CD4-positive, alpha-beta memory T cell (primary cell): ENCODE measurements around the gene B4GALNT3. TPM values are rescaled to one million over a fixed set of nuclear protein-coding genes. Genes with fewer than 3 reads are reported as not detected.

Experiments used
- CTCF ChIA-PET: fragments of 350-600 bp; sonication (Branson Sonifier 250); formaldehyde crosslinking; loops from one replicate; lab custom pipeline; 2021; ENCODE audit warnings: inconsistent platforms; ENCODE audit not compliant: partially characterized antibody; lab: Charles Lee
- POLR2A ChIA-PET: fragments of 350-600 bp; sonication (Branson Sonifier 250); formaldehyde crosslinking; loops from one replicate; lab custom pipeline; 2021; ENCODE audit not compliant: partially characterized antibody; lab: Charles Lee
- DNase-seq, 5 donors: peaks; one replicate each; pipeline versions ENCODE4 v3.0.0 to v3.0.0-alpha.2; 2020 to 2022; ENCODE audit warnings: mixed read lengths in 1 of 5
- H3K27ac ChIP-seq: one replicate; pipeline ENCODE4 v1.7.0; 2013; ENCODE audit warnings: low read depth, low read length
- H3K27me3 ChIP-seq: 2 replicates; pipeline ENCODE4 v1.7.0; 2013; ENCODE audit warnings: mild to moderate bottlenecking, low read length, moderate library complexity; ENCODE audit not compliant: insufficient read depth
- H3K36me3 ChIP-seq: 2 replicates; pipeline ENCODE4 v1.7.0; 2013; ENCODE audit warnings: mild to moderate bottlenecking, low read length, moderate library complexity; ENCODE audit not compliant: insufficient read depth
- H3K4me1 ChIP-seq: 2 replicates; pipeline ENCODE4 v1.7.0; 2013; ENCODE audit warnings: mild to moderate bottlenecking, low read length, moderate library complexity; ENCODE audit not compliant: insufficient read depth
- H3K4me3 ChIP-seq, 2 donors: one replicate each; pipeline ENCODE4 v1.7.0; 2013; ENCODE audit warnings: low read length in 2 of 2, mild to moderate bottlenecking in 1 of 2
- H3K9me3 ChIP-seq, 2 donors: one replicate each; pipeline ENCODE4 v1.7.0; 2013; ENCODE audit warnings: low read length in 2 of 2, control low read depth in 1 of 2; ENCODE audit not compliant: control insufficient read depth in 1 of 2
- H3K27ac Mint-ChIP-seq, 7 donors: one replicate each; pipeline ENCODE4 v1.8.0; 2020 to 2021; ENCODE audit warnings: mixed read lengths in 7 of 7, mild to moderate bottlenecking in 6 of 7, inconsistent platforms in 3 of 7, moderate library complexity in 3 of 7
- H3K27me3 Mint-ChIP-seq, 2 donors: one replicate each; pipeline ENCODE4 v1.8.0; 2020 to 2021; ENCODE audit warnings: mixed read lengths in 2 of 2
- H3K36me3 Mint-ChIP-seq, 2 donors: one replicate each; pipeline ENCODE4 v1.8.0; 2020 to 2021; ENCODE audit warnings: mixed read lengths in 2 of 2, inconsistent platforms in 1 of 2, mild to moderate bottlenecking in 1 of 2
- H3K4me1 Mint-ChIP-seq, 4 donors: one replicate each; pipeline ENCODE4 v1.8.0; 2020 to 2021; ENCODE audit warnings: mixed read lengths in 4 of 4, mild to moderate bottlenecking in 1 of 4
- H3K4me3 Mint-ChIP-seq, 8 donors: one replicate each; pipeline ENCODE4 v1.8.0; 2020 to 2021; ENCODE audit warnings: mixed read lengths in 8 of 8, mild to moderate bottlenecking in 7 of 8, moderate library complexity in 6 of 8, inconsistent platforms in 3 of 8
- H3K9me3 Mint-ChIP-seq, 8 donors: one replicate each; pipeline ENCODE4 v1.8.0; 2020 to 2021; ENCODE audit warnings: mixed read lengths in 8 of 8, mild to moderate bottlenecking in 5 of 8, inconsistent platforms in 3 of 8, moderate library complexity in 1 of 8
- intact Hi-C: fragments of 100-400 bp; cut with micrococcal nuclease; formaldehyde crosslinking; loops from one replicate; pipeline ENCODE4 v1.15.1; 2023
- polyA plus RNA-seq, 2 donors: library from polyadenylated mRNA; unstranded; fragments of 300-500 nt; fragmentation: Illumina TruSeq; gene quantifications; one replicate each; pipeline ENCODE4 v1.2.3, GENCODE V29; 2021
- total RNA-seq, 2 experiments: library from RNA; stranded (reverse); gene quantifications; one replicate each; pipeline ENCODE4 v1.2.3, GENCODE V29; 2021

Gene B4GALNT3
- total and polyA plus RNA-seq, 4 experiments from 2014 or later = 0.18 to 4.8 (median 2.4) TPM

DNA sequence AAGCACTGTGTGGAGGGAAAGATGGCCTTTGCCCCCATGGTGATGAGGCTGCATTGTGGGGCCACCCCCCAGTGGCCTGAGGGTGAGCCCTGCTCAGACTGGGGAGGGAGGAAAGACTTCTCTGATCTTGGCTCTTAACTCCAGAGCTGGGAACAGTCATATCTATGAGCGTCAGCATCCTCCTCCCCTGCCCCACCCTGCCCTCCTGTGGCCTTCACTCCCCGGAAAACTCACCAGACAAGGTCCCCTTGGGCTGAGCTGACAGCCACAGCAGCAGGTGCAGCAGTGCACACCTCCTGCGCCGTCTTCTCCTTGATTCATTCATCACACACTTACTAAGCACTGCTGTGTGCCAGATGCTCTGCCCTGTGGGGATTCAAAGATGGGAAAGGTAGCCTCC lies 98.8 kb downstream of the B4GALNT3 start:
- ChIA-PET CTCF (interaction anchor here (1.2 kb wide), 1 partner anchor 105 kb away, joined by 3 read pairs; no protein-coding TSS in a partner anchor), POLR2A (no interaction called here)
- H3K9me3 ChIP-seq = no peaks in the 10 kb centered on the region
- peaks cover 37% of the 10 kb centered on the region for H3K4me1 ChIP-seq
- Mint-ChIP-seq H3K27me3 (no peaks in the 10 kb centered on the region), H3K27ac (peak overlapping the region in 3 of 7 donors; percentile 4 to 74 (median 51)), H3K4me1 (peaks cover 26 to 51% (median 39%) of the 10 kb centered on the region in 4 donors), H3K4me3 (no peak overlapping the region), H3K36me3 (peaks cover 0 to 31% of the 10 kb centered on the region in 2 donors), H3K9me3 (no peaks in the 10 kb centered on the region)
- no peak overlapping the region for H3K27ac ChIP-seq
- H3K36me3 ChIP-seq = no peaks in the 10 kb centered on the region
- intact Hi-C loops = no loop called here
- no peak overlapping the region for H3K4me3 ChIP-seq
- no peak for DNase-seq
- H3K27me3 ChIP-seq = no peaks in the 10 kb centered on the region

DNA sequence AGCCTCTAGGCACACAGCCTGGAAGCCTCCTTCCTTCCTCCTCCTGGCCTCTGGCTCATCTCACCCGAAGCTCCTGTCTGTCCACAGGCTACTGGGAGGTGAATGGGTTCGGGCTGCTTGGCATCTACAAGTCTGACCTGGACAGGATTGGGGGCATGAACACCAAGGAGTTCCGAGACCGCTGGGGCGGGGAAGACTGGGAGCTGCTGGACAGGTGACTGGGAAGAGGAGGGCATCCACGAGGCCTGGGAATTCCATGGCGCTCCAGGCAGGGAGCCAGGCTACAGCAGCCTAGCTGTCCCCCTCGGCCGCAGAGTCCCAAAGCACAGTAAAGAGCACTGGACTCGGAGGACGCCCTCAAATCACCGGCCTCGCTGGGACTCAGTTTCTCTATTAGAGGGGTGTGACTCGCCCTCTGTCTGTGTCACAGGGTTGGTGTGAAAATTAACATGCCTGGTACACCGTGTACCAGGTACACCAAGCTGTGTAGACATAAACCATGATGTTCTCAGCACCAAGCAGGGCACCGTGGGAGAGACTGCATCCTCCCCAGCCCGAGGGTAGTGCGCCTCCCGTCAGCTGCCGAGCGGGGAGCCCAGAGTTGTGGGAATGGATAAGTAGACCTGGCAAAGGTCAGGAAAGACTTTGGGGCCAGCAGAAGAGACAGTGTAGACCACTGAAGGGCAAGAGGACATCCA lies 99.6 kb downstream of the B4GALNT3 start:
- intact Hi-C loops = no loop called here
- Histone ChIP-seq H3K4me1 (peaks cover 37% of the 10 kb centered on the region), H3K4me3 (no peak overlapping the region), H3K9me3 (no peaks in the 10 kb centered on the region), H3K36me3 (no peaks in the 10 kb centered on the region), H3K27me3 (no peaks in the 10 kb centered on the region), H3K27ac (no peak overlapping the region)
- DNase-seq = no peak
- peak overlapping the region in 1 of 8 donors; percentile 17 for H3K4me3 Mint-ChIP-seq
- H3K36me3 Mint-ChIP-seq = peaks cover 0 to 34% of the 10 kb centered on the region in 2 donors
- H3K9me3 Mint-ChIP-seq = peaks cover 0 to under 1% (median 0%) of the 10 kb centered on the region in 8 donors
- ChIA-PET CTCF (interaction anchor here (1.2 kb wide), 1 partner anchor 106 kb away, joined by 3 read pairs; no protein-coding TSS in a partner anchor), POLR2A (interaction anchor here (0.6 kb wide), 1 partner anchor 126 kb away, joined by 3 read pairs; no protein-coding TSS in a partner anchor)
- peak overlapping the region in 5 of 7 donors; percentile 29 to 86 (median 52) for H3K27ac Mint-ChIP-seq
- H3K27me3 Mint-ChIP-seq = no peaks in the 10 kb centered on the region
- H3K4me1 Mint-ChIP-seq = peaks cover 31 to 52% (median 41%) of the 10 kb centered on the region in 4 donors

DNA sequence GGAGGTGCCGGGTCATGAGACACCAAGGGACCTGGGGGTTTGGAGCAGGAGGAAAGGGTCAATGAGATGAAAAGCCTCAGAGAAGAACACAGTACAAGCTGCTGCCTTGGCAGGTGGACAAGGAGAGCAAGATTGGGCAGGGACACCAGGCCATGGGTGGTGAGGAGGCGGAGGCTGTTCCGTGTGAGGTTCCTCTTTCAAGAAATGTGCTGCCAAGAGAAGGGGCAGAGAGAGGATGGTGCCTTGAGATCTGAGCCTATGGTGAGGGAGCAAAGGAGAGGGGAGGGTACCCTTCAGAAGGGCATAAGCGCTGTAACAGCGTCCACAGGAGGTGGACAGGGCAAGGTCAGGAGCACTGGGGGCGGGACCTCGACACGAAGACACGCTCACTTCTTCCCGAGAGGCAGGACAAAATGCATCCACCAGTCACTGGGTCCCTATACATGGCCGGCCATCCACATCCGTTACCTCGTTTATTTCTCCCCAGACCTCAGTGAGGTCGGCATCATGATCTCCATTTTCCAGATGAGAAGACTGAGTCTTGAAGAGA lies 100.2 kb downstream of the B4GALNT3 start:
- H3K36me3 Mint-ChIP-seq = peaks cover 0 to 36% of the 10 kb centered on the region in 2 donors
- no peaks in the 10 kb centered on the region for H3K36me3 ChIP-seq
- intact Hi-C loops = loop anchor here (10.0 kb wide), 1 partner anchor 535 kb away; no protein-coding TSS in a partner anchor
- peak overlapping the region in 6 of 7 donors; percentile 13 to 86 (median 64) for H3K27ac Mint-ChIP-seq
- ChIA-PET POLR2A (no interaction called here), CTCF (interaction anchor here (1.2 kb wide), 1 partner anchor 10 kb away, joined by 5 read pairs; no protein-coding TSS in a partner anchor)
- H3K9me3 Mint-ChIP-seq = peaks cover 0 to 2% (median 0%) of the 10 kb centered on the region in 8 donors
- H3K27me3 ChIP-seq = no peaks in the 10 kb centered on the region
- peaks cover 39% of the 10 kb centered on the region for H3K4me1 ChIP-seq
- no peaks in the 10 kb centered on the region for H3K27me3 Mint-ChIP-seq
- no peak overlapping the region for H3K4me3 ChIP-seq
- no peak overlapping the region for H3K27ac ChIP-seq
- H3K4me3 Mint-ChIP-seq = peak overlapping the region in 1 of 8 donors; percentile 17
- H3K9me3 ChIP-seq = no peaks in the 10 kb centered on the region
- H3K4me1 Mint-ChIP-seq = peaks cover 34 to 58% (median 47%) of the 10 kb centered on the region in 4 donors
- no peak for DNase-seq

DNA sequence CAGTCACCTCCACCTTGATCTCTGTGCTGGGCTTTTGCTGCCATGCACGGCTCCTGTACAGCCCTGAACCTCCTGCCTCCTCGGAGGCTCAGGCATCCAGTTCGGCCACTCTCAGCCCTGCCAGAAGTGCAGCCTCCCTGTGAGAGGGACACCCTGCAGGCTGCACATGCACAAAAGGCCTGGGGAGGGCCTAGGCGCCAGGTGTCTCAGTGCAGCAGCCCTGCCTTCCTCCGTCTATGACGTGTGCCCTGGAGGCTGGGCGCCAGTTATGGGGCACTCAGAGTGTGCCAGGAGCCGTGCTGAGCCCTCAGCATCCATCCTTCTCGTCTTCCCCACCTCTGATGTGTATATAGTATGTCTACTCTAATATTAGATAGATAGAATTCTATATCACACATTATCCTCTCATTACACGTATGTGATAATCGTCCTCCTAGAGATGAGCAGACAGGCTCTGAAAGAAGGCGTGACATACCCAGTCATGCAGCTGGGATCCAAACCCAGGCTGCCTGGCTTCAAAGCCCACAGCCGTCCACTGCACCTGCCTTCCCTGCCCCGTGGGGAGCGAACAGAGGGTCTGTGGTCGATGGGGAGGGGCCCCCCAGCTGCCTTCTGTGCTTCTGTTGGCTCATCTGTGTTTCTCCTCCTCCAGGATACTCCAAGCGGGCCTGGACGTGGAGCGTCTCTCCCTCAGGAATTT lies 101.1 kb downstream of the B4GALNT3 start:
- peaks cover 0 to 2% (median 0%) of the 10 kb centered on the region in 8 donors for H3K9me3 Mint-ChIP-seq
- H3K36me3 ChIP-seq = no peaks in the 10 kb centered on the region
- CTCF ChIA-PET = interaction anchor here (1.2 to 1.6 kb wide), 2 partner anchors 9 to 13 kb away, joined by 5 to 6 read pairs; no protein-coding TSS in a partner anchor
- H3K4me1 Mint-ChIP-seq = peaks cover 40 to 62% (median 52%) of the 10 kb centered on the region in 4 donors
- H3K4me3 ChIP-seq = no peak overlapping the region
- H3K27me3 Mint-ChIP-seq = no peaks in the 10 kb centered on the region
- peaks cover 0 to 36% of the 10 kb centered on the region in 2 donors for H3K36me3 Mint-ChIP-seq
- POLR2A ChIA-PET = no interaction called here
- H3K27ac Mint-ChIP-seq = peak overlapping the region in 1 of 7 donors; percentile 53
- H3K4me3 Mint-ChIP-seq = peak overlapping the region in 1 of 8 donors; percentile 38
- H3K27ac ChIP-seq = no peak overlapping the region
- H3K9me3 ChIP-seq = no peaks in the 10 kb centered on the region
- no peak for DNase-seq
- no peaks in the 10 kb centered on the region for H3K27me3 ChIP-seq
- peaks cover 43% of the 10 kb centered on the region for H3K4me1 ChIP-seq
- intact Hi-C loops = loop anchor here (10.0 kb wide), 1 partner anchor 534 kb away; no protein-coding TSS in a partner anchor

GRCh38 chr12:561391-561705 lies 101.6 kb downstream of the B4GALNT3 start:
- no peak for DNase-seq
- H3K4me3 Mint-ChIP-seq = peak overlapping the region in 2 of 8 donors; percentile 36 to 38
- Histone ChIP-seq H3K4me1 (peaks cover 48% of the 10 kb centered on the region), H3K36me3 (no peaks in the 10 kb centered on the region), H3K9me3 (no peaks in the 10 kb centered on the region), H3K27me3 (no peaks in the 10 kb centered on the region), H3K4me3 (no peak overlapping the region), H3K27ac (no peak overlapping the region)
- H3K9me3 Mint-ChIP-seq = peaks cover 0 to 2% (median 0%) of the 10 kb centered on the region in 8 donors
- intact Hi-C loops = loop anchor here (10.0 kb wide), 1 partner anchor 533 kb away; no protein-coding TSS in a partner anchor
- H3K36me3 Mint-ChIP-seq = peaks cover 0 to 39% of the 10 kb centered on the region in 2 donors
- H3K4me1 Mint-ChIP-seq = peaks cover 43 to 68% (median 57%) of the 10 kb centered on the region in 4 donors
- ChIA-PET CTCF (interaction anchor here (1.6 kb wide), 1 partner anchor 13 kb away, joined by 6 read pairs; no protein-coding TSS in a partner anchor), POLR2A (no interaction called here)
- no peaks in the 10 kb centered on the region for H3K27me3 Mint-ChIP-seq
- H3K27ac Mint-ChIP-seq = peak overlapping the region in 4 of 7 donors; percentile 28 to 57 (median 42)

GRCh38 chr12:561908-562593 lies 102.3 kb downstream of the B4GALNT3 start:
- Mint-ChIP-seq H3K4me3 (peak overlapping the region; percentile 60 to 93 (median 84)), H3K27me3 (no peaks in the 10 kb centered on the region), H3K9me3 (peaks cover 0 to 2% (median 0%) of the 10 kb centered on the region in 8 donors), H3K4me1 (peaks cover 49 to 75% (median 61%) of the 10 kb centered on the region in 4 donors), H3K36me3 (peaks cover 0 to 32% of the 10 kb centered on the region in 2 donors), H3K27ac (peak overlapping the region; percentile 28 to 97 (median 93))
- H3K27me3 ChIP-seq = no peaks in the 10 kb centered on the region
- ChIA-PET CTCF (interaction anchor here (1.6 kb wide), 1 partner anchor 14 kb away, joined by 6 read pairs; no protein-coding TSS in a partner anchor), POLR2A (no interaction called here)
- no peak overlapping the region for H3K4me3 ChIP-seq
- DNase-seq = no peak
- no peaks in the 10 kb centered on the region for H3K9me3 ChIP-seq
- peaks cover 55% of the 10 kb centered on the region for H3K4me1 ChIP-seq
- H3K36me3 ChIP-seq = no peaks in the 10 kb centered on the region
- intact Hi-C loops = loop anchor here (10.0 kb wide), 1 partner anchor 533 kb away; no protein-coding TSS in a partner anchor
- peak overlapping the region; percentile 71 for H3K27ac ChIP-seq
